HG03442 (cell line): ENCODE measurements around the gene IGFBP5.

Source experiments
- ATAC-seq: cut with Tn5 transposase; IDR thresholded peaks from one replicate; pipeline ENCODE4 v1.9.1; 2021; ENCODE audit warnings: mild to moderate bottlenecking, moderate library complexity; ENCODE audit not compliant: unreplicated experiment

IGFBP5 gene

DNA sequence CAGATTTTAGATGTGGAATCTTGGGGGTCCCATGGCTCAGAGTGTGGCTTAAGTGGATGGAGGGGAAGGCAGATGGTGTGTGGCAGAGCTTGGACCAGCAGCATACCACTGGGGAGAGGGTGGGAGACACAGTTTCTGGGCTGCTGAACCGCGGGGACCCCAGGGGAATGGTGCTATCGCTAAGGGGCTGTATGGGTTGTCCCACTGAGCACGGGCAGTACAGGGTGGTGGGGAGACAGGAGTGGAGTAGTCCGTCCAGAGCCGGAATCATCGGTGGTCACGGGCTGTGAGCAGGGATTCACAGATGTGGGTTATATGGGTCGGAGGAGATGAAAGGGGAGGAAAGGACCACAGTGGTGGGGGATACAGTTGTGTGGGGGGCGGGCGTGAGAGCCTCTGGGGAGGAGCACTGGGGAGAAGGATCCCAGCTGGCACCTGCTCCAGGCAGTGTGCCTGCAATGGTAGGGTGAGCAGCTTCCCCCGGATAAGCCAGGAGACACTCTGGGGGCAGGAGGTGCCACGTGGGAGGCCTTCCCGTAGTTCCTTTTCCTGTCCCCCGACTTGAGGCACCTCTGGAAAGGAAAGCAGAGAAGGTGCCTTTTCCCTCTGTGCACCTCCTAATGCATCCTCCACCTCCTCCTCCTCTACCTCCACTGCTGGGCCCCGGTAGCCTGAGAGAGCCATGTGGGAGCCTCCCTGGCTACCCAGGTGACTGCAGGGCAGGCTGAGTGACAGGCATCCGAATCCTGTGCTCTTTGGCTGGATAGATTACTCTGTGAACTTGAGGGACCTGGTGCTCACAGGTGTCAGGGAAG, 24.9 kb downstream of the IGFBP5 start:
- no peak for ATAC-seq

DNA sequence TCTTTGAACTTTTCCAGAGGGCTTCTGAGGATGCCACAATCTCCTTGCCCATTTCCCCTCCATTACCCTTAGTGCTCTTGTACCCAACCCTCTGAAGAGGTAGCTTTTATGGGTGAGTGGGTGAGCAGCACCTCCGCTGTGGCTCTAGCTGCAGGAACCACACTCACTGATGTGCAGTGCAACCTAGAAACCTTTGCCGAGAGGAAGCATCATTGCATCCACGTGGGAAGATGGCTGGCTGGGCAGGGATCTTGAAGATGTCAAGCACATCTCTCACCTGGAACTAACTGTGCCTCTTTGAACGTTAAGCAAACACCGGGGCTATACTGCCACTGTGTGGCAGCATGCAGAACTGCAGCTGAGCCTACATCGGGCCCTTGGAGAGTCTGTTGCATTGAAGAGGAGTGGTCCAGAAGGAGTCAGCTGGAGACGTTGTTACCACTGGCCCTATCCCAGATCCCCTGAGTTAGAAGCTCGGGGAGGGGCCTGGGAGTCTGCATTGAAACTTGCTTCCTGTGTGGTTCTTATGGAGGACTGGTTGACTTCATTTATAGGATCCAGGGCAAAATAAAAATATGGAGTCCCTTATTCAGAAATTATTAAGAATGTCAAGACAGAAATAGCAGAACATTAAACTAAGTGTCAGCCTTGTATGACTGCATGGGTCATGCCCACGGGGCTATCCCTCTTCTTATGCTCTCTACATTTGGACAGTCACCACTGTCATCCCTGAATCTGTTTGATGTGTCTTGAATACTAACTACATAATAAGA, 28.7 kb downstream of the IGFBP5 start:
- ATAC-seq = peak; percentile 61

DNA sequence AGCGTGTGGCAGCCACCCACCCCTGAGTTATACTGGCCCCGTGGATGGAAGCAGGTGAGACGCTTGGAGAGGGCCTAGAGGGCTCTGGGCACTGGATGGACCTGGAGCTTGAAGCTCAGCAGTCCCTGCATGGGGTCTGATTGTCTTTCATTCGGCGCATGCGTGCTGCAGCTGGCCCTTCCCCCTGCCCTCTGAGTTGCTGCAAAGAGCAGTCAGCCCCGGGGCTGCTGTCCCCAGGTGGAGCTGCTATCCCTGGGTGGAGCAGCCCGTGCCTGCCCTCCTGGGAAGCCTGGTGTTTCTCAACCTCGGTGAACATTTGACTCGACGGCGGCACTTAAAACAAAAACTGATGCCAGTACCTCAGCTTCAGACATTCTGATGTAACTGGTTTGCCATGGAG, 29.6 kb downstream of the IGFBP5 start:
- ATAC-seq = no peak

DNA sequence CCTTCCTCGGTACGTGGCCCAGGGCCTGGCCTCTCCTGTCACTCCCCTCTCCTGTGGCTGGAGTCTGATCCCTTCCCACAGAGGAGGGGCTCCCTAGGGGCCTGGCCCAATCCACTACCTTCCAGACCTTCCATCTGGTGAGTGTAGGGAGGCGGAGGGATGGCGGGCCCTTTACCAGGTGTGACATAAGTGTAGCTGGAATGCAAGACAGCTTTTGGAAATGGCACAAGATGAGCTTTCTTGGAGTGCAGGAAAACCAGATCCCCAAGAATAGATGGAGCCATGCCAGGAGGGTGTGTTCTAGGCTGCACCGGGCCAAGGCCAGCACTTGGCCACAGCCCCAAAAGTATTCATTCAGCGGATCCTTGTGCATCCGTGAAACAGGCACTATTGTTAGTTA, 30.1 kb downstream of the IGFBP5 start:
- ATAC-seq = no peak

DNA sequence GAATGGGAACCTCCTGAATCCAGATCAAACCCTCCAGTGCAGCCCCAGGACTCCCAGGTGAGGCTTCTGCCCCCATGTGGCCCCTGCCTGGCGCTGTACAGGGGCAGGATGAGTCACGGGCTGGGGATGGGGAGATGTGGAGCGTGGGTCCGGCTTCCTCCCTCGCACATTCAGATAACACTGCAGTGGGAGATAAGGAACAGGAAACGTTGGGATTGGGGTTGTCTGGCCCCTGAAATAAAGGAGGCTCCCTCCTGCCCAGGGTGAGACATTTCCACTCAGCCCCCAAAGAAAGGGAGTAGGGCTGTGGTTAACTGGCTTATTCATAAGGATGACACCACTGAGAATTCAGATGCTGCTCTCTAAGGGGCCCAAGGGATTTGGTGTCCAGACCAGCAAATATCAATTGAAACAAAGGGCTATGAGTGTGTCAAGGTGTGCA, 30.7 kb downstream of the IGFBP5 start:
- ATAC-seq = peak; percentile 58

DNA sequence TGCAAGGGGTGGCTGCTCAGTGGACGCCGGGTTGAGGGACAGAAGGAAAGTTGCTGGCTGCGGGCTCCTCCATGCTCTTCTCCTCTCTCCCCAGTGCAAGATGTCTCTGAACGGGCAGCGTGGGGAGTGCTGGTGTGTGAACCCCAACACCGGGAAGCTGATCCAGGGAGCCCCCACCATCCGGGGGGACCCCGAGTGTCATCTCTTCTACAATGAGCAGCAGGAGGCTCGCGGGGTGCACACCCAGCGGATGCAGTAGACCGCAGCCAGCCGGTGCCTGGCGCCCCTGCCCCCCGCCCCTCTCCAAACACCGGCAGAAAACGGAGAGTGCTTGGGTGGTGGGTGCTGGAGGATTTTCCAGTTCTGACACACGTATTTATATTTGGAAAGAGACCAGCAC, 31.5 kb downstream of the IGFBP5 start:
- ATAC-seq = no peak

DNA sequence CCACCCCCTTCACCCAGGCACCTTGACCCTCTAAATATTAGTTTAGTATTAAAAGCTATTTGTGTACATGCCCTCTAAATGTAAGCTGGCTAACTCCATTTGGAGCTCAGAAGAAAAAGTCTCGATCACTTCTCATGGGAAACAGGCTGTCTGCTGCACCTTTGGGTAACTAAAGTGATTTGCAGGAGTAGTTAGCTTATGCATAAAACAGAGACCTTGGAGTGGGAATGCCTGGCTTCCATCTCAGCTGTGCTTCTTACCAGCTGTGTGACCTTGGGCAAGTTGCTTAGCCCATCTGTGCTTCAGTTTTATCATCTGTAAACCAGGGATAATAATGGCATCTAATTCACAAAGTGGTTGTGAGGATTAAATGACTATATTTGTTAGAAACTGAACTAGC, 32.2 kb downstream of the IGFBP5 start:
- no peak for ATAC-seq

DNA sequence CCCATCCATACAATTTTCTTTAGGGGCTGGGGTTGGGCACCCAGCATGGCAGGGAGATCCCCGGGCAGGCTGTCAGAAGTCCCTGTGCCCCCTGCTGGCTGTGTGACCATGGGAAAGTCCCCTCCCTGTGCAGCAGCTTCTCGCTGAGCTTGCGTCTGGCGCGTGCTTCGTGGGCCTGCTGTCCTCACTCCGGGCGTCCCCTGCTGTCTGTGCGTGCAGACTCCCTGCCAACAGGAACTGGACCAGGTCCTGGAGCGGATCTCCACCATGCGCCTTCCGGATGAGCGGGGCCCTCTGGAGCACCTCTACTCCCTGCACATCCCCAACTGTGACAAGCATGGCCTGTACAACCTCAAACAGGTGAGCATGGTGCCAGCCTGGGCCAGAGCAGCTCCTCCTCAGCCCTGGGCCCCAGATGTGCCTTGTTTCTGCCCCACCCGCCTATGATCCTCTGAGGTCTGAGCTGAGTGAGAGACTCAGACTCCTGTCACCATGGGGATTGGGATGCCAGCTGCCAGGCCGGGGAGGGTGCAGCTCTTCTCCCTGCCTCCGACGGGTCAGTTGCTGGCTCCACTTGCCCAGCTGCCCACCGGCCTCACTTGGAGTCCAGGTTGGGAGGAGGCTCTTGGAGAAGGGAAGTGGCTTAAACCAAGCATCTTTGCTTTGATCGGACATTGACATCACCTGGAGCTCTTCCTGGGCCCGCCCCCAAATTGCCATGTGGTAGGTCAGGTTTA, 33.5 kb downstream of the IGFBP5 start:
- ATAC-seq = no peak

DNA sequence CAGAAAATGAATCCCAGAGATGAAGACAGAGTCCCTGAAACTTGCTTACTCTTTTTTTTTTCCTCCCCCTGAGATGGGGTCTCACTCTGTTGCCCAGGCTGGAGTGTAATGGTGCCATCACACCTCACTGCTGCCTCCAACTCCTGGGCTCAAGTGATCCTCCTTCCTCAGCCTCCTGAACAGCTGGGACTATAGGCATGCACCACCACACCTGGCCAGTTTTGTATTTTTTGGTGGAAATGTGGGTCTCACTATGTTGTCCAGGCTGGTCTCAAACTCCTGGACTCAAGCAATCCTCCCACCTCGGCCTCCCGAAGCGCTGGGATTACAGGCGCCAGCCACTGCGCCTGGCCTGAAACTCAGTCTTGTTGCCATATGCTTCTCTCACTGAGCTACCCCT, 34.3 kb downstream of the IGFBP5 start:
- ATAC-seq = no peak

DNA sequence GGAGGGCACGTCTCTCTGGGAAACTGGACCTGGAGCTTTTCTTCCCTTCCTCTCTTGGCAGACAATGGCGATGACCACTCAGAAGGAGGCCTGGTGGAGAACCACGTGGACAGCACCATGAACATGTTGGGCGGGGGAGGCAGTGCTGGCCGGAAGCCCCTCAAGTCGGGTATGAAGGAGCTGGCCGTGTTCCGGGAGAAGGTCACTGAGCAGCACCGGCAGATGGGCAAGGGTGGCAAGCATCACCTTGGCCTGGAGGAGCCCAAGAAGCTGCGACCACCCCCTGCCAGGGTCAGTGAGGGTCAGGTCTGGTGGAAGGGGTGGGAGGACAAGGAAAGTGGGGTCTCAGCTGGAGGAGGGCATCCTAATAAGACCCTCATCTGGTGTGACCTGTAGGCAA, 34.9 kb downstream of the IGFBP5 start:
- no peak for ATAC-seq

DNA sequence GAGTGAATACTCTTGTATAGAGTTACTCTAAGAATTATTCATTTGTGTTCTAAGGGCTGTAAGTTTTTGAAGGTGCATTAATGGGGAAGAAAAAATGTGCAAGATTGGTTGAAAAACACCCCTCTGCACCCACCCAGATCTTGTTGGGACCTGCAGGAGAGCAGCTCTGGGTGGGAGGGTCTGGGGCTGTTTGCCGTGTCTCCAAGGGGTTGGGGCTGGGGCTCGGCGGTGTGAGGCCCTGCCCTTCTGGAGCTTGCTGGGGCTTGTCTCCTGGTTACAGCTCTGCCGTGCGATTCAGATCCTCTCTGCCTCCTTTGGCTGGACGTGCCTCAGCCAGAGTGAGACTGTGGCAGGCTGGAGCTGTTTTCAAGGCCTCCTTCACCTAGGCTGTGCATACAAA, 36.1 kb downstream of the IGFBP5 start:
- no peak for ATAC-seq

DNA sequence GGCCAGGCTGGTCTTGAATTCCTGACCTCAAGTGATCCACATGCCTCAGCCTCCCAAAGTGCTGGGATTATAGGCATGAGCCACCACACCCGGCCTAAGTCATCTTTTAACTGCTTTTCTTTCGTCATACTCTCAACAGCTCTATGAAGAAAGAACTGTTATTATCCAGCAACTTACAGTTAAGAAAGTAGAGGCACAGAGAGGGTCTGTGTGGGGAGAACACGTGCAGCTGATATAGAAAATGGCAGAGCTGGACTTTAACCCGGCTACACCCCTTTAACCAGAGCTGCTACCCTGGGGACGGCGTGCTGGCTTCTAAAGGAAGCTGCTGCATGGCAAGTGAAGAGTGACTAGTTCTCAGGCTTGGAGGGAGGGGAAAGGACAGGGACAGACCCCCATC, 36.6 kb downstream of the IGFBP5 start:
- no peak for ATAC-seq

DNA sequence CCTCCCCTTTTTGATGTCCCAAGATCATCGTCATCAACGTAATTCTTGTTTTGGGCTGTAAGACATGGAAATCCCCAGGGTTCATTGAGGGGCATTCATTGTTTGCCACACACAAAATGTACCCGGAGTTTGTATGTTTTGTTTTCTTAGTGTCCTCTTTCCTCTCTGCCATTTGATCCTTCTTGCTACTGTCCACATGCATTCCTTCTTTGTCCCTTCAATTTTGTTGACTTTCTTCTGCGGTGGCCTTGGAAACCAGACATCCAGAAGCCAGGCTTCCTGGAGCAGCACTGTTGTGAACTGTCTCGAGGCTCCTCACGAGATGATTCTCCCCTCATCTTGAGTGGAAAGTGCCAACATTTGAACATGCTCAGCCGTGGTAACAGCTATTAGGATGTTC, 37.4 kb downstream of the IGFBP5 start:
- no peak for ATAC-seq

DNA sequence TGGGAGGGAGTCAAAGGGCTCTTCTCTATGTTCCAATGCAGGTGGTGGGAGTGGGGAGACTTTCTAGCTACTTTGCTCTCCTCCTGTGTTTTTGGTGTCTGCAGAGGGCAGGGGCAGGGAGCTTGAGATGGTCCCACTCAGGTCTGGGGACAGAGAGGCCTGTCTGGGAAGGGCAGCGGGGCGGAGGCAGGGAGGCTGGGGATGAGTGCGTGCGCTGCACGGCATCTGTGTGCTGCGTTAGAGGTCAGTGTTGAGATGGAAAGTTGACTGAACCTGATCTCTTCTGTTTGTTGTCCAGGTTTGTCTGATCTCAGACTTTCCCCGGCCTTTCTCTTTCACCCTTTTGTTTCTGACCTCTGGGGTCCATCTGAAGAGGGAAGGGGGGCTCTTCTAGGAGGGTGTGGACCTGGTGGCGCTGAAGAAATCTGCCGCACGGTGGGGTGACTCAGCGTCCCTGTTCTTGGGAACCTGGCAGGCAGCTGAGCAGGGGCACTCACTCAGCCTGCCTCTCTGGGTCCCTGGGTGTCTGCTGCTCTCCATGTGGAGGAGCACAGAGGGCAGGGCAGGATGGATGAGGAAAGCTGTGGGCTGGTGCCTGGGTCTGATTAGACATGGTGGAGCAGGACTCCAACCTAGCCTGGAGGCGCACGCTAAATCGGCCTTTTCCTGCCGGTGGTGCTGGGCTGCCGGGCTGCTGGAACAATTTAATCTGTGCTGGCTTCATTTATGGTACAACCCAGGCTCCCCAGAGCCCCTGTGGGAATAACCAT, 38.1 kb downstream of the IGFBP5 start:
- no peak for ATAC-seq

DNA sequence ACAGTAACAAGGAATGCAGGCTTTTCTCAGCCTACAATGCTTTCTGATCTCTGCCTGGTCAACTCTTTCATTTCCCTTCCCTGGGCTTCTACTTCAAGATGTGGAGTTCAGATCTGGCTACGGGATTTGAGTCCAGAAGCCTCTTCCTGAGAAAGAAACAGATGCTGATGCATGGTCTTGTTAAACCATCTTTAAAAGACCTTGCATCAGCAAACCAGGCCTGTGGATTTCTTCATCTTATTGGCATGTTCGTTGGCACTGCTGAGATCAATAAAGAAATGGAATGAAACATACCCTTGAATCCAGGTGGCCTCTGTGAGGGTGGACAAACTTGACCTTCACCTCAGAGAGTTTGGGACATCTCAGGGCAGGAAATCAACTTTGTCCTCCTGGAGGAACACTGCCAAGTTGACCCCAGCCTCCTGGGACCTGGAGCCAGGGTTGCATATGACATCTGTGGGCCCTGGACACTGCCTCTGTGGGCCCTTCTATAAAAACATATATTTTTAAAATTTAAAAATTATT, 40.8 kb downstream of the IGFBP5 start:
- no peak for ATAC-seq

DNA sequence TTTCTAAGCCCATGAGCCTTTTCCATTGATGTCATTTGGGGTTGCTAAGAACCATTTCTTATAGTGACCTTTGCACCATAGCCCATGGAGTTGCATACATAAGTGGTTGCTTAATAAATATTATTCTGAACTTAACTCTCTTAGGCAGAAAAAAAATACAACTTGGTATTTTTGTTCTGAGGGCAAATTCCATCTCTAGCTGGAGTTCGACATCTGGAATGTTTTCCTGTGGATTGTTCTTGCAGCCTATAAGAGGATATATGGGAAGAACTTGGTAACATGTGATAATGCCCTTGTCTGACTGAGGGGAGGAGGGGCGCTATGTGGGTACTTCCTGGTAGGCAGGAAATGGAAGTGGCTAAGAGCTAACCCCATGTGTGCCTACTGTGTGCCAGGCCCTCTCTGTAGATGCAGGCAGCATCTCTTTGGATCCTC, 41.4 kb downstream of the IGFBP5 start:
- no peak for ATAC-seq

DNA sequence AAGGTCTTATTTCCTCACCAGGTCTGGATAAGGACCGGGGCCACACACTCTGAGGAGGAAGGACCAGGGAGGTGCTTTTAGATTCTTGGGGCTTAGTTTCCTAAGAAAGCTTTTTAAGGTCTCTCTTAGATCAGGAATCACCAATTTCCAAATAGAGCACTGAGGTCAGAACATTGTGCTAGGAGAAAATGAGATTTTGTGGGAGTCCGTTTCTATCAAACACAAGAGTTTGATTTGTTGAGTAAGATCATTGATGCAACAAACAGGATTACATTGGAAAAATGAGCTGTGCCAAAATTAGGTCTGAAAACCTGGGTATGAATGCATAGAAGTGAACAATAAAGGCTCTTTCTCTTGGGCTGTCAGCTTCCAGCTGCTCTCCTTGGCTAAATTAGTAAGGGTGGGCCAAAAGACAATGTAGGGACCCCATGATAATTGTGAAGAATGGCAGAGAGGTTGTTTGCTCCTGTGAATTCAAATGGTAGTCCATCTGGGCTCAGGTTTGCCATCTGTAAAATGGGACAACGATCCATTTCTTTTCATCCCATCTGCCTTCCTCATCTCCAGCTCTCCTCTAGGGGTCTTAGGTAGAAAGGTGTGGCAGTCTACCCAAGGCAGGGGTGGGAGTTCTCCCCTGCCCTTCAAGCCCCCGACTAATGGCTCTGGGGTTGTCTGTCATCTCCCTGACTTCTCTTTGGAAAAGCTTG, 42.1 kb downstream of the IGFBP5 start:
- ATAC-seq = no peak

DNA sequence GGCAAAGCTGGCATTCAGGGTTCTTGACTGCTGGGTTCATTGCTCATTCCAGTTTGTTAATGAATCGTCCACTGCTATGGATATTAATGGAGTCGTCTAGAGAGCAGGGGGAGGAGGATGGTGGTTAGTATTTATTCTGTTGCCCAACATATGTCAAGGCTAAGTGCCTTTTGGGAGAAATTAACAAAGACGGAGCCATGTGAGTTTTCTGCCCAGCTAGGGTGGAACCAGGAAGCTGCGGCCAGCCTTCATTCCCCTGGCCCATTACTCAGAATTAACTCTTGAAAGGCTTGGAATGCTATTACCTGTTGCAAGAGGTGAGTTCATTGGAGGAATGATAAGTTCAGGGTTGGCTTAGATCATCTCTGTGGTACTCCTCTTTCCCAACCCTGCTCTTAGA, 42.8 kb downstream of the IGFBP5 start:
- no peak for ATAC-seq

DNA sequence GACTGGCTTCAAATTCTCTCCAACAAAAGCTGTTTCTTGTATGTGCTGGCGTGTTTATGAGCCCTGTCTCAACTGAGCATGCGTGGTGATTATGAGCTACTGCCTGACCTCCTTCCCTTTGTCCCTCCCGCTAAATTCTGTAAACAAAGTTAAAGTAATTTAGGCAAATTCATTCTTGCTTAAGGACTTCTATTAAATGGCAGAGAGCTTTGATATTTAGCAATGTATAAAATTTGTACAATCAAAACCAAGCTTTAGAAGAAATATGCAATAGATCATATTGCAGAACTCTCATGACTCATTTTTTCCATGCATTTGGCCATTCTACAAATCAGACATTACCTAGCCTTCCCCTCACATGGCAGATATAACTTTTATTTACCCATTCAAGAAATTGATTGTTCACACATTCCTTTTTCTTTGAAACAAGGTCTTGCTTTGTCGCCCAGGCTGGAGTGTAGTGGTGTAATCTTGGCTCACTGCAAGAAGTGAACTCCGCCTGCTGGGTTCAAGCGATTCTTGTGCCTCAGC, 43.9 kb downstream of the IGFBP5 start:
- ATAC-seq = no peak
